Vagina (tissue), 2 donors: ENCODE measurements around the gene DBN1.

Source experiments
- POLR2A ChIP-seq, 2 donors: fragments of 450-650 bp; IDR thresholded peaks; one replicate each; pipeline ENCODE4 v1.6.1; 2017; ENCODE audit warnings: antibody characterized with exemption in 2 of 2, mild to moderate bottlenecking in 2 of 2, moderate library complexity in 2 of 2
- POLR2AphosphoS5 ChIP-seq, 2 donors: sonication (generic); formaldehyde crosslinking; IDR thresholded peaks; one replicate each; pipeline ENCODE4 v1.9.0; 2017; ENCODE audit warnings: antibody characterized with exemption in 2 of 2, mild to moderate bottlenecking in 2 of 2, low read depth in 1 of 2; ENCODE audit not compliant: insufficient read depth in 1 of 2
- TF ChIP-seq, protein P1 (sequence below), 3 experiments: fragments of 450-650 bp in 2 of 3; fragments of 200-600 bp in 1 of 3; sonication (generic) in 1 of 3; IDR thresholded peaks; one replicate each; pipeline ENCODE4 v1.5.1; 2017 to 2019; ENCODE audit warnings: antibody characterized with exemption in 3 of 3, mild to moderate bottlenecking in 2 of 3, moderate library complexity in 2 of 3

DNA sequence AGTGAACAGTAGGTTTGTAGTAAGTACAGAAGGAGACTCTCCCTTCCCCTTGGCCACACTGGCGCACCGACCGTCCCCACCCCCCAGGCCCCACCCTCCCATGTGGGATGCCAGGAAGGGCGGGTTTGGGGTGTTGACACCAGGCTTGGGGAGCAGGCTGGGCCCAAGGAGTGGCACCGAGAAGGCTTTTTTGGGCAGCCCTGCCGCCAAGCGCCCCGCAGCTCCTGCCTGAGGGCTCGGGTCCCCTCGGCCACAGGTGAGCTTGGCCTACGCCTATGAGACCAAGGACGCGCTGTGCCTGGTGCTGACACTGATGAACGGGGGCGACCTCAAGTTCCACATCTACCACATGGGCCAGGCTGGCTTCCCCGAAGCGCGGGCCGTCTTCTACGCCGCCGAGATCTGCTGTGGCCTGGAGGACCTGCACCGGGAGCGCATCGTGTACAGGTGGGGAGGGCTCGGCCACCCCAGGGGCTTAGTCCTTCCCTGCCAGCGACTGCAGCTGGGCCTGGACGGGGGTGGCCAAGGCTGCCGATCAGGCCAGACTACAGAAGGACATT lies 39.7 kb downstream of the DBN1 start:
- TF ChIP-seq, protein P1, sequence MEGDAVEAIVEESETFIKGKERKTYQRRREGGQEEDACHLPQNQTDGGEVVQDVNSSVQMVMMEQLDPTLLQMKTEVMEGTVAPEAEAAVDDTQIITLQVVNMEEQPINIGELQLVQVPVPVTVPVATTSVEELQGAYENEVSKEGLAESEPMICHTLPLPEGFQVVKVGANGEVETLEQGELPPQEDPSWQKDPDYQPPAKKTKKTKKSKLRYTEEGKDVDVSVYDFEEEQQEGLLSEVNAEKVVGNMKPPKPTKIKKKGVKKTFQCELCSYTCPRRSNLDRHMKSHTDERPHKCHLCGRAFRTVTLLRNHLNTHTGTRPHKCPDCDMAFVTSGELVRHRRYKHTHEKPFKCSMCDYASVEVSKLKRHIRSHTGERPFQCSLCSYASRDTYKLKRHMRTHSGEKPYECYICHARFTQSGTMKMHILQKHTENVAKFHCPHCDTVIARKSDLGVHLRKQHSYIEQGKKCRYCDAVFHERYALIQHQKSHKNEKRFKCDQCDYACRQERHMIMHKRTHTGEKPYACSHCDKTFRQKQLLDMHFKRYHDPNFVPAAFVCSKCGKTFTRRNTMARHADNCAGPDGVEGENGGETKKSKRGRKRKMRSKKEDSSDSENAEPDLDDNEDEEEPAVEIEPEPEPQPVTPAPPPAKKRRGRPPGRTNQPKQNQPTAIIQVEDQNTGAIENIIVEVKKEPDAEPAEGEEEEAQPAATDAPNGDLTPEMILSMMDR (IDR thresholded peaks at IDR 0.05): no peak
- no peak for TF ChIP-seq POLR2AphosphoS5 (IDR thresholded peaks at IDR 0.05; ENCODE audit: insufficient read depth in 1 of 2, low read depth in 1 of 2)
- TF ChIP-seq POLR2A (IDR thresholded peaks at IDR 0.05): no peak
